Measurements from ENCODE around the gene TGFB1I1.
"Not testable (repeated sequence)": the region's sequence is repeated elsewhere in the genome, so short reads cannot be mapped to it uniquely, and the experiment has no call there.

Gene TGFB1I1

DNA sequence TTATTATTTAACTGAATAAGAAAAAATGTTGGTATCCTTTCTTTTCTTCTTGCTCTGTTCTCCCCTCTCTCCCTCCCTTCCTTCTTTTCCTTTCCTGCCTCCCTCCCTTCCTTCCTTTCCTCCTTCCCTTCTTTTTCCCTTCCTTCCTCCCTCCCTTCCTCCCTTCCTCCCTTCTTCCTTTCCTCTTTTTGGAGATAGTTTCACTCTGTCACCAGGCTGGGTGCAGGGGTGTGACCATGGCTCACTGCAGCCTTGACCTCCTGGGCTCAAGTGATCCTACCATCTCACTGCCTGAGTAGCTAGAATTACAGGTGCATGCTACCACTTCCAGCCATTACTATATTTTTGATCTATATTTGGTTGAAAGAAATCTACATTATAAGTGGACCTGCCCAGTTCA lies 41.9 kb downstream of the TGFB1I1 start:
- no peak for DNase-seq (ENCODE audit: insufficient read length)
- FAIRE-seq = no peak
- TF ChIP-seq TAF1 (IDR thresholded peaks at IDR 0.05; ENCODE audit: borderline replicate concordance, low read depth, low read length) = no peak
- TF ChIP-seq POLR2A (IDR thresholded peaks at IDR 0.05; ENCODE audit: low read depth, low read length) = no peak
- no peak for TF ChIP-seq POLR2AphosphoS5 (IDR thresholded peaks at IDR 0.05; ENCODE audit: low read depth, low read length)

DNA sequence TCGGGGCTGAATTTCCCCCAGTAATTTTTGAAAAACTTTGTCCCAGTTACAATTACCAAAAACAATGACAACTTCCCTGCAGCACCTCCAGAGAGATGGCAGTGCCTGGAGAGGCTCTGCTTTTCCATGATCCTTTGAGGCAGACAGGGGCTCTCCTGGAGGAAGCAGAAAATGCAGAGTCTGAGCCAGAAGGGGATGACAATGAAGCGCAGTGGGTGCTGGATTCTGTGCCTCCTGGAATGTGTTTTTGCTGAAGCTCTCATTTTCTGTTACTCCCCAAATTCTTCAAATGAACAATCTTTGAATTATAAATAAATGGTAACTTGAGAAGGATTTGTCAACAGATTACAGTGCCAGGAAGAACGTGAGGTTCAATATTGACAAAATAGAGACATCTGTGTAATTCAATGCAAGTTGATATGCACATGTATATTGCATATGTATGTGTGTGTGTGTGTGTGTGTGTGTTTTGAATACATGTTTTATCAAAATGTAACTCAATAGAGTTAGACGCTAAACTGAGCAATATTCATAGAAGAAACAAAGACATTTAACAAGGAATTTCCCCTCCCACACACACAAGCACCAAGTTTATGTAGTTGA lies 45.9 kb downstream of the TGFB1I1 start:
- FAIRE-seq (no peak), DNase-seq (ENCODE audit: insufficient read length) (no peak)
- no peak for TF ChIP-seq TAF1 (IDR thresholded peaks at IDR 0.05; ENCODE audit: borderline replicate concordance, low read depth, low read length)
- TF ChIP-seq POLR2AphosphoS5 (IDR thresholded peaks at IDR 0.05; ENCODE audit: low read depth, low read length) = no peak
- TF ChIP-seq POLR2A (IDR thresholded peaks at IDR 0.05; ENCODE audit: low read depth, low read length) = no peak

DNA sequence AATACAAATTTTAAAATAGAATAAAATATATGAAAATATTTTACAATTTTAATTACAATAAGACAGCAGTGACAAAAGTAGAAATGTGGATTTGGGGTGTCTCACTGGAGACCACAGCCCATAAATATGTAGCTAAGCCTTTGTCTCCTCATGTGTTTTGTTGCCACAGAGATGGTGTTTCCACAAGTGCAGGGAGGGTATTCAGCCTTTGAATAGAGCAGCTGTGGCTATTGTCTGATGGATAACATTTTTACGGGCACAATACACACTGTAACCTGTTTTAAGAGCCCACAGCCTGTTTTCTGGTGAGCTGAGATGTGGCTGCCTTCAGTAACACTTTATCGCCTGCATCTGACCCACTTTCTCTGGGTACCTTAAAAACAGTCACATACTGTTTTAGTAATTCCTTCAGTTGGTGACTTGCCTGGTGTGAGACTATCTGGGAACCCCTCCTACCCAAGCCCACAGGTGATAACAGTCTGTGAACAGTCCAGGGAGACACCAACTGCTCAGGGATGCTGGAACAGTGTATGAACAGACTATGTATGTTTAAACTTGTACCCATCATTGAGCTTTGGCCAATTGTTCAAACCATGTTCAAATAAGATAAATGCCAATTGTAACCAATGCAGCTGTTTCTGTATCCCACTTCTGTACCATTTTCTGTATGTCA lies 47.9 kb downstream of the TGFB1I1 start:
- no peak for TF ChIP-seq POLR2AphosphoS5 (IDR thresholded peaks at IDR 0.05; ENCODE audit: low read depth, low read length)
- no peak for TF ChIP-seq POLR2A (IDR thresholded peaks at IDR 0.05; ENCODE audit: low read depth, low read length)
- TF ChIP-seq TAF1 (IDR thresholded peaks at IDR 0.05; ENCODE audit: borderline replicate concordance, low read depth, low read length) = no peak
- DNase-seq (ENCODE audit: insufficient read length) (no peak), FAIRE-seq (no peak)

DNA sequence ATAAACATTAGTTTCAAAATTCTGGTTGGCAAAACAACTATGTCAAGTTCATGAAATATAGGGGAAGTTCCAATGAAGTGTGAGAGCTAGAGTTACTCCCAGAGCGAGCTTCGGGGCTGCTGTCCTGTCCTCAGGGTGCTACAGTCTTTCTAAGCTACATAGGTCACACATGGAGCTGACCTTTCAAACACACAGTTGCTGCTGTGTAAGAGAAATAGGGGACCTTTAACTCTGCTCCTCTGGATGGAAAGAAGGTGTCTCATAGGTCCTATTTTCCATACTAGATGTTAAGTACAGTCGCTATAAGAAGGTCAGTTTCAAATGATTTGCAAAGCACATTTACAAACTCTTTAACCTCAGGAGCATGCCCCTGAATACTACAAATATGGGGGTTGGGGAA lies 49.4 kb downstream of the TGFB1I1 start:
- DNase-seq (ENCODE audit: insufficient read length) = no peak
- TF ChIP-seq POLR2AphosphoS5 (IDR thresholded peaks at IDR 0.05; ENCODE audit: low read depth, low read length) (no peak), TAF1 (IDR thresholded peaks at IDR 0.05; ENCODE audit: borderline replicate concordance, low read depth, low read length) (no peak), POLR2A (IDR thresholded peaks at IDR 0.05; ENCODE audit: low read depth, low read length) (no peak)
- FAIRE-seq = no peak

DNA sequence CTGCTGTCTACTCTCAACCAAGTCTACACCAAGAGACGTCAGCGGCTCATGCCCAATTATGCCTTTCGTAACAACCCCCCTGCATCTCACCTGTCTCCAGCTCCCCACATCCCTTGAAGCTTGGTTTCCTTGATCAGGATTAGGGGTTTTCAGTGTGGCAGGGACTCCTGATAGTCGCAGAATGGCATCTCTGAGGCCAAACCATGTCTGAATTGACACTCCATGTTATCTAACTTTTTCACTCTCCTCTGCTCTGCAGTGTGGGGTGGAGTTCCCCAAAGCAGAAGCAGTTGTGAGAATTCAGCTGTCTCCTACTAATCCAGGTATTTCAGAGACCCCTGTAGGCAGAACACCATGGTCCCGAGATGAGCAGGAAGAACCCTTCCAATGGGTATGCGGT lies 50.1 kb downstream of the TGFB1I1 start:
- DNase-seq (ENCODE audit: insufficient read length) (no peak), FAIRE-seq (no peak)
- TF ChIP-seq TAF1 (IDR thresholded peaks at IDR 0.05; ENCODE audit: borderline replicate concordance, low read depth, low read length) (no peak), POLR2A (IDR thresholded peaks at IDR 0.05; ENCODE audit: low read depth, low read length) (no peak), POLR2AphosphoS5 (IDR thresholded peaks at IDR 0.05; ENCODE audit: low read depth, low read length) (no peak)

DNA sequence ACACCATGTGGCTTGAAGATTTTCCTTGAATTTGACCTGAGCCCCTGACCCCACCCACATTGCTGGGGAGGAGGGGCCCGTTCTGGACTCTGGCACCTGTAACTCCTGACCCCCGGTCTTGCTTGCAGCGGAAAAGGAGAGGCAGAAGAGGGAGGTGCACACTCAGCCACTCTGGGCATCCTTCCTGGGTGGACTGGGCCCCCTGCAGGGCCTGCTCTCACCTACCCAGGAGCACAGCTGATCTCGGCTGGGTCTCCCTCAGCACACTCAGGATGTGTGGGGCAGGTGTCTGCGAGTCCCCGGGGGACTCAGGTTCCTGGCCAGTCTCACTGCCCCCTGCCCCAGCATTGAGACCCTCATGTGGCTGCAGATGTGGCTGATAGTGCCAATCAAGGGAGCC lies 51.8 kb downstream of the TGFB1I1 start:
- not testable (repeated sequence) for FAIRE-seq; DNase-seq (ENCODE audit: insufficient read length)

DNA sequence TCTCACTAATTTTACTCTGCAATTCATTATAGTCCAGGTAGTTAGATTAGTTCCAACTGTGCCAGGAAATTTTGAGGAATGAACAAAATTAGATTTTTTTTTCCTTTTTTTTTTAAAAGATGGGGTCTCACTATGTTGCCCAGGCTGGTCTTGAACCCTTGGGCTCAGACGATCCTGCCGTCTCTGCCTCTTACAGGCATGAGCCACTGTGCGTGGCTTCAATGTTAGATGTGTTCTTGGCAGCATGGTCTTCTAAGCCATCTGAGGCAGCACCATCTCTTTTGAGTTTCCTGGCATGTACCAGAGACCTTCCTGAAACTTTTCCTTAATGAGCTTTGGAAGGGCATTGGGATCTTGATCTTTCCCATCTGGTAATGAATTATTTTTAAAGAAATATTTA lies 53.2 kb downstream of the TGFB1I1 start:
- no peak for FAIRE-seq
- DNase-seq (ENCODE audit: insufficient read length) = no peak
- no peak for TF ChIP-seq POLR2AphosphoS5 (IDR thresholded peaks at IDR 0.05; ENCODE audit: low read depth, low read length)
- TF ChIP-seq POLR2A (IDR thresholded peaks at IDR 0.05; ENCODE audit: low read depth, low read length) = no peak
- TF ChIP-seq TAF1 (IDR thresholded peaks at IDR 0.05; ENCODE audit: borderline replicate concordance, low read depth, low read length) = no peak
